ENCODE results near the gene MEN1.

MEN1 gene

DNA sequence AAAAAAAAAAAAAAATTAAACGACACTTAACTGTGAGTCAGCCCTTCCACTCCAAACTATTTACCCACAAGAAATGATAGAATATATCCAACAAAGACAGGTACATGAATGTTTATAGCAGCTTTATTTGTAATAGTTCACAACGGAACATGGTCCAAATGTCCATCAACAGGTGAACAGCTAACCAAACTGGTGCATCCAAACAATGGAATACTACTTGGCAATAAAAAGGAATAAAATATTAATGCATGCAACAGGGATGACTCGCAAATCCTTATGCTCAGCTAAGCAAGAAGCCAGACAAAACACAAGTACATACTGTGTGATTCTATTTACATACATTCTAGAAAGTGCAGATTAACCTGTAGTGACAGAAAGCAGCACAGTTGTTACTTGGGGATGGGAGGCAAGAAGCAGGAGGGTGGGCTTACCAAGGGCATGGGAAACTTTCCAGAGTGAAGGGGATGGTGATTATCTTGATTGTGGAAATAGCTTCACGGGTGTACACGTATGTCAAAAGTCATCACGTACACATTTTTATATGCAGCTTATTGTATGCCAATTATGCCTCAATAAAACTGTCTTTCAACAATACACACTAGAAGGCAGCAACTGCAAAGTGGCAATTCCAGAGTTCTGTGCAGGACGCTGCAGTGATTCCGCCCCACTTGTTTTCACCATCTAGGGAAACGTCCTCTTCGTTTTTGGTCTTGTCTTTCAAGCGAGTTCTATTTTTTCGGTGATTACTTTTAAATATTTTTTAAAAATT lies 25.4 kb downstream of the MEN1 start:
- DNase-seq (ENCODE audit: low spot score): no peak

DNA sequence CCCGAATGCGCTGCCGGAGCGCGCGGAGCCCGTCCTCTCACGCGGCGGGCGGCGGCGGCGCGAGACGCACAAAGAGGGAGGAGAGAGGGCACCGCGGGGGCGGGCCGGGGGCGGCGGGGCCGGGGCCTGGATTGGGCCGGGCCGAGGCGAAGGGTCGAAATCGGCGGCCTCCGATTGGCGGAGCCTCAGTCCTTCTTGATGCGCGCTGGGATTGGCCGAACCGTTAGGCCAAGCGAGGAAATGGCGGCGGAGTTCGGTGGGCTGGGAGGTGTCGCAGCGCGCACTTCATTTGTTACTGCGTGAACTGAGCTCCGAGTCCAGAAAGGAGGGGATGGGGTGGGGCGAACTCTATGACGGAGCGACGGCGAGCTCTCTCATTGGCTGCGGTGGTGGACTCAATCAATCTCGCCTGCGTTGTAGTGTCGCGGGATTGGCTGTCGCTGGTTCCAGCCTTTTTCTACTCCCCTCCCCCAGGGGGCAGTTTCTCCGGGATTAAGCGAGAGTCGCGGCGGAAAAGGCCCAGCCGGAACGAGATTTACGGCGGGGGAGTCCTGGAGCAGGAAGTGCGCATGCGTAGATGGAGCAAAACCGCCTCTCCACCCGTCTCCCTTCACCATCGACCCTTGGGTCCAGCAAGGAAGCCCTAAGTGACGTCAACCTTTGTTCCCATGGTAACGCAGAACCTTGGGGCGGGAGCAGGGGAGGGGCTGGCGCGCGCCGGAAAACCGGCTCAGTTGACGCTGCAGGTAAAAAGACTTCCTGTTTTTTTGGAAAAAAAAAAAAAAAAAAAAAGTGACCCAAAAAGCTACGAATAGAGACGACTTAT lies 31.7 kb downstream of the MEN1 start, which contains the start of gene SF1:
TSS of gene SF1 (minus strand) at position 70 of the 826 bp plus-strand sequence. CDS start 150 bp downstream, outside the sequence.
- DNase-seq (ENCODE audit: low spot score): peak; percentile 99

DNA sequence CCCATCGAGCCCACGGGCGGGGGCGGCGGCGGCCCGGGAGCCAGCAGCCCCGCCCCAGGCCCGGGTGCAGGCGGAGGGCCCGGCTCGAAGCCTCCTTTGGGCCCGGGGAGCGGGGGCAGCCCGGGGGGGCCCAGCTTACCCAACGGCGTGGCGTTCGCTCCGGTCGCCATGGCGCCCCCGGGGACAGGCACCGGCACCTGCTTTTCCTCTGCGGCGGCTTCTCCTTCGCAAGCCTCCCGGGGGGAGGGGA lies 32.2 kb downstream of the MEN1 start:
- no peak for DNase-seq (ENCODE audit: low spot score)

DNA sequence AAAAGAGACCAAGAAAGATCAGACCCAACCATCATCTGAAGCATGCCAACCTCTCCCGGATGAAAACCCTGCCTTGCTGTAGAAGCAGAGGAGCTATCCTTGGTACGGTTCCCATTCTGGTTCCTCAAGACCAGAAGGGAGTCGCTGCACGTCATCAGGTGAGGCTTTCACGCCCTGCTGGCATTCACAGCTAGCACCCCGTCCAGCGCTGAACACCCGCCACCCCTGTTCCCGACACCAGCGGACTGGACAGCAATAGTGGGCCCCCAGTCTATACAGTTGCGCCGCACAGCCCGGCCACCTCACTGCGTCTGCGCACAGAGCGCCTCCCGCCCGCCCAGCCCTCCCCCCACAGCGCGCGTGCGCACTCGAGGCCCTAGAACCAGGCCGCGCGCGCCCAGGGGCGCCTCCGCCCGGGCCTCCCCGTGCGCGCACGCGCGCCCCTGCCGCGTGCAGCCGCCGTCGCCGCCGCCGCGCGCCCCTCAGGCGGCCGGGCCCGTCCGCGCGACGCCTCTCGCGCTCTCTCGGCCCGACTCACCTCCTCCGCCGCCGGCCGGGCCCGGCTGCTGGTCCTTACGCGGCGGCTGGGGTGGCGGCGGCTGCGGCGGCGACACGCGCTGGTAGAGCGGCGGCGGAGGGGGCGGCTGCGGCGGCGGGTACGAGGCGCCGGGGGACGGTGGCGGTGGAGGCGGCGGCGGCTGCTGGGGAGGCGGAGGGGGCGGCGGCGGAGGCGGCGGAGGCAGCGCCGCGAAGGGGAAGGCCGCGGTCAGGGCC lies 32.7 kb downstream of the MEN1 start:
- peak; percentile 79 for DNase-seq (ENCODE audit: low spot score)

DNA sequence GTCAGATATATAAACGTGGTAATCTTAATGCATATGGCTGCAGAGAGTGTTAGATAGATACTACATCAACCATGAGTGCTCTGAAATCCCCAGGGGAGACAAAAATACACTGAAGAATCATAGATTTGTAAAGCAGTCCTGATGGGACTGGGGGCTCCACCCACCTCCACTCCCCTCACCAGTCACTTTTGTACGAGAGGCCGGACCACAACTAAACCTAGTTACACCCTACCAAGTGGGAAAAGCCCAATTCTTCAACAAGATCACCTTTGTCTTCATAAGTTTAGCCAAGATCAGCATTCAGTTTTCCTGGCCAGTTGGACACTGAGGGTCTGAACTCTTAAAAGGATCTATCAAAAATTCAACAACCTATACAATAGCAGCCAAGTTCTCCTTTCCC lies 33.5 kb downstream of the MEN1 start:
- no peak for DNase-seq (ENCODE audit: low spot score)

DNA sequence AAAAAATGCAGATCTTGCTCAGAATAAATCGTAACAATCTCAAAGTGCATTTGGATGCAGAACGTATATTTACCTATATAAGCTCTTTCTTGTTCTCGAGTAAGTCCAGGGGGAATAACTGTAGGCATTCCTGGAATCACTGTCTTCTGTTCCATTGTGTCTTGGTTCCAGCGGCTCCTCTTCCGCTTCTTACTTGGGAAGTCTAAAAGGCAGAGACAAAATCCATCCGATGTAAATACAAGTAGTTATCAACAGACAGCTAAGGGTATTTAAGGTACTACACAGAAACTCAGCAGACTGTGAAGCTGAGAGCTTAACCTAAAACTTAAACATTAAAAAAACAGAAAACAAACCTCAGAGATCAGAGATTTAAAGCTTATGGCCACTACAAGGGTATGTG lies 33.9 kb downstream of the MEN1 start:
- no peak for DNase-seq (ENCODE audit: low spot score)

DNA sequence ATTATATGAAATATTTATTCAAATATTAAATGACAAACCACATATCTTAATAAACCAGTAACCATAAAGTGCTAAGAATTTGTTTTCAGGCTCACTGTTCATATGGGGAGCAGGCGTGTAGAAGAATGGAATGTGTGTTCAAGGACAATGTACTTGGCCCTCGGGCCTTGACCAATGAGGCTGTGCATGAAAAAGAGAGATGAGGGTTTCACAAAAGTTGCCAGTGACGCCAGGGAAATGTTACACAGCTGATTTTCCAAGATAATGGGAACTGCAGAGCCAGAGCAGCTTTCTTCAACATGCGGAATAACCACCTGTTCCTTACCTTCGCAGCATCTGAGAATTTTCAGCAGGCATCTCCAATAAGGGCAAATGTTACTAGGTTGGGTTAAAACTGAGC lies 36.2 kb downstream of the MEN1 start:
- DNase-seq (ENCODE audit: low spot score): no peak

DNA sequence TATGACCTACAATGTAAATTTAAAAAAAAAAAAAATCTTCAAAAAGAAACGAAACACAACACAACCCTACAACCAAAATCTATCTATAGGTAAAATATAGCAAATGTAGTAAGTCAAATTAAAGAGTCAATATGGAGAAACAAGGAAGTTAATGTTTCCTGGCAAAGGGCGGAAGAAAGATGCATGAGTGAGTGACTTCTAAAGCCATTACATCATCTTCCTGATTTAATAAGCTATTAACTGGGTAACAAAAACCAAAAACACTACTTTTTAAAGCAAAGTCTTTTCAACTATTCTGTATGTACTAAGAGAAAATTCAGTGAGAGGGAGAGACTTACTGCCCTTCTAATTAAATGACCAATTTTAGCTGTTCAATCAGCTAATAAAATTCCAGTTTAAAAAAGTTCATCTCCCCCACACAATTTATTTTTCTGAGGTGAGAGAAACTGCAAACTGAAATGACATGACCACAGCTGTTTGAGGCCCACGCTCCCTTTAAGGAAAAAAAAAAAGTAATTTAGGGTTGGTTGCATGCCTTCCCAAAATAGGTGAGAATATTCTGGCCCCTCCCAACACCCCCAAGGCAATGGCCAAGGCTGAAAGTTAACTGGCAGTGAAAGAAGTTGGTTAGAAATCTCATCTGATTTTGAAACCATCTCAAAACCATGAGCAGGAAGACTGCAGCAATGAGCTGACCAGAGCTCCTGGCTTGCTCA lies 37.9 kb downstream of the MEN1 start:
- DNase-seq (ENCODE audit: low spot score): no peak

DNA sequence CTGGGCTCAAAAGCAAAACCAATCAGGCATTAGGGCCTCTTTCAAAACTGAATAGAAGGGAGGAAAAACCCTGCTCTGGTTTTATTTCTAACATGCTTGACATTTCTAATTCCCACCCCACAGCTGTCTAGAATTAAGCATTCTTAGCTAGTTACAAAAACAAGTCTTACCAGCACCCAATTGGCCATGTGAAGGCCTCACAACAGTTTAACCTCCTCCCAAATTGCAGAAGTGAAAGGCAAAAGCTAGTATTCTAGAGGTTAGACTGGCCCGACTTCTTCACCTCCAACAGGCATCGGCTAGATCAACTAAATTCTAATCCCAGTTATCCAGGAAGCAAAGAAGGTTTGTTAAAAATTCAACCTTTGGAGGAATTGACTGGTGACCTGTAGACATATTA lies 38.5 kb downstream of the MEN1 start:
- no peak for DNase-seq (ENCODE audit: low spot score)

DNA sequence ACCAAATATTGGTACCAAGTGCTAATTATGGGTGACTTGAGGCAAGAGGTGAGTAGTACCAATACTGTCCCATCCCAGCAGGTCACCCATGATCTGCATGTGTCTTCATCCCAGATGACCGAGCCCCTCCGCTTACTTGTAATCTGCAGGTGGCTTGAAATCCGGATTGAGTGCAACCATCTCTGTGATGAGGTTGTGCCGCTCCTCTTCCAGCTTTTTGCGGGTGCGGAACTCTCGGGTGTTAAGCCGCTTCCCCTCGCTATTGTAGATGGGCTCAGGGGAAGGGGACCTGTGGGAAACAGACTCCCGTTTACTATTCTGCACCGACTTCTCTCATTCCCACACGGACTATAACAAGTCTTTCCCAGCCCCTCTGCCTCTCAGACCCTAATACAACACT lies 40.2 kb downstream of the MEN1 start:
- no peak for DNase-seq (ENCODE audit: low spot score)

DNA sequence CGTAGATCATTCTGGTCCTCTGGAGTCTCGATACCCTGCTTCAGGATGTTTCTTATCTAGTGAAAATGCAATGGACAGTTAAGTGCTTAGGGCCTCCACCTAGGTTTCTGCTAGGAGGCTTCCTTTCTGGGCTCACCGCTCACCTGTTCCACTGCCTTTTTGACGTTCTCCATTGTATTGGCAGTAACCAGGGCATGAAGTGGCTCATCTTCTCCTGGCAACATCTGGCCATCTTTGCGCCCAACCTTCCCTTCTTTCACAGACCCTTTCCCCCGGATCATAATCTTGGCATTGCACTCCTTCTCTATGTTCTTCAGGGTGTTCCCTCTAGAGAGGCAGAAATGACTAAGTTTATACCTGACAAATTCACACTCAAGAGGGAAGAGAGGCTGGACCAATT lies 41.1 kb downstream of the MEN1 start:
- no peak for DNase-seq (ENCODE audit: low spot score)

DNA sequence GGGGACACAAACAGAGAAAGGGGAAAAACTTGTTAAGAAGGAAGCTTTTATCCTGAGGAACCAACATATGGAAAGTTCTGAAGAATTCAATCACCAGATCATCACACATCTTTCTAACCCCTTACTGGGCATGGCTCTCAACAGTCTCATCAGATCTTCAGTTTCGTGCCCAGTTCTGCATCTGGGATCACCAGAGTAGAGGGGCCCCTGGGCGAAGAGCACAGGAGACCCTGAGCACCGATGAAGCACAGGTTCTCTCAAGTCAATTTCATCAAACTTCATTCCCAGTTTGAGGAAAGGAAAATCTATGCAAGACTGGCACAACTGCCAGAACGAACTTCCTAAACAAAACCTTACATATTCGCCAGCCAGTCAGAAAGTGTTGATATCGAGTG lies 42.1 kb downstream of the MEN1 start:
- no peak for DNase-seq (ENCODE audit: low spot score)

DNA sequence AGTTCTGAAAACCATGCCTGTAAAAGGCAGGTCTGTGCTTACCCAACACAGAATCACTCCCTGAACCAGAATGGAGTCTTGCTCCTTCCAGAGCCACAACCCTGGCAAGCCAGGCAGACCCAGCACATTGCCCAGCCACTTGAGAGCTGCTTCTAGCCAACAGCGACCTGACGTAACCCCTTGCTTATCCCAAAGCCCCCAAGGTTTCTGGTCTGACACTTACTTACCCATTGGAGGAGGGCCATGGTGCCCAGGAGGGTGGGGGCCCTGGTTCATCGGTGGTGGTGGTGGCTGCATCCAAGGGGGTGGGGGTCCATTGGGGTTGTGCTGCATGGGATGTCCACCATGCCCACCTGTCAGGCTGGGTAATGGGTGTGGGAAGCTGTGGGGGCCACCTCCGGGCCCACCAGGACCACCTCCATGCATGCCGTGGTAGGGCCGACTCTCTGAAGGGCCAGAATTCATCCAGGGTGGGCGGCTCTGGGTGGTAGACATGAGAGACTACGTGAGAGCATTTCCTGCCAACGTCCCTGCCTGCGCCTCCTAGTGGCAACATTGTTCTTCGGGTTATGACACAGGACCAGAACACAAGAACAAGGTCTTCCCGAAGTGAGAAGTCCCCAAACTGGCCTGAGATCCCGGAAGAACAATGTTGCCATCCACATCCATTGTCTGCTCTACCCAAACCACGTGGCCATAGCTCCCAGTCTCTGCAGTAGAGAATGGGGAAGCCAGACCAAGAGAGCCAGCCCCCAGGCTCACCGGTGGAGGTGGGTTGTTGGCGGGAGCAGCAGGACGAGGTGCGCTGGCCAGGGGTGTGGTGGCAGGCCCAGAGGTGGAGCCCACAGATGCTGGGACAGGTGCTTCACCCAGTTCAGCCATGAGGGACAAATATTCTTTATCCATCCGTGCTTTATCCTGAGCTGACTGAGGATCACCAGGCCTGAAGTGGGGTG lies 42.7 kb downstream of the MEN1 start:
- DNase-seq (ENCODE audit: low spot score): peak; percentile 64

DNA sequence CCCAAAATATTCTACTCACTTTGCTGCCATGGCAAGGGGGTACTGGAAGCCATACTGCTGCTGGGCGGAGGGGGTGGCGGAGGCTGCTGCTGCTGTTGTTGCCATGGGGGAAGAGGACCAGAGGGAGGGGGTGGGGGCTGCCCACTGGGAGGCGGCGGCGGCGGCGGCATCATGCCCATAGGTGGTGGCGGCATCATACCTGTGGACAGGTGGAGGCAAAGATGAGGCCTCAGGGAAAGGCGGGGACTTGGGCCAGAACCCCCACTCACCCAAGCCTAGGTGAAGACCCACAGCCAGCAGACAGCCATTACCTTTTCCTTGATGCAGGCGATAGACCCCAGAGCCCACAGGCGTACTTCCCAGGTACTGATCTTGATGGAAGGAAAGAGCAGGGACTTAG lies 43.5 kb downstream of the MEN1 start:
- DNase-seq (ENCODE audit: low spot score): no peak

DNA sequence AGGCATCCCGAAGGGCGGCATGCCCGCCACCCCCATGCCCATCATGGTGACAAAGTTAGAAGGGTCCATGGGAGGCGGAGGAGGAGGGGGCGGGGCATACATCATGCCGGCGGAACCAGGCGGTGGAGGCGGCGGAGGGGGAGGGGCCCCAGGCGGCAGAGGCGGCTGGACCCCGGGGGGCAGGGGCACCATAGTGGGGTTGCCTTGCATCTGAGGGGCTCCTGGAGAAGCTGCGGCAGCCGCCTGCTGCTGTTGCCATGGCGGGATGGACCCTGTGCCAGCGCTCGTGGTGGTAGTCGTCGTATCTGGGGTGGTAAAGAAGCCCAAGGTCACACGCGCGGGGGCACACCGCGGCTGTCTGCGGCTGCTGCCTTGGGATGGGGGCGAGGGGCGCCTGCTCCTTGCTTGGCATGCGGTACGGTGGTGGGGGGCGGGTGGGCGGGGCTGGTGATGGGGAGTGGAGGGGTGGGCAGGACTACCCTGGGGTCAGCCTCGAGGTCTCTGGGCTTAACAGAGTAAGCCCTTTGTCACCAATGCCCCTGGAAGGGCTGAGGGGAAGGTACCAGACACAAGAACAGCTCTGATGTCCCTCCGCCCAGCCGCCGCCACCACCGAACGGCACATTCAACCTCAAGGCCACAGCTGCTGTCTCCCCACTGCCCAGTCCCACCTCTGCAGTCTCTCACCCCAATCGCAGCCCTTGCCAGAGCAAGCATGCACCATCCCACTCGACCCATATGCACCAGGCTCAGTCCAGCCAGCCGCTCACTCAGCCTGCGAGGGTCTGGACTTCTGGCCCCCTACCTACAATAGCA lies 44.3 kb downstream of the MEN1 start:
- no peak for DNase-seq (ENCODE audit: low spot score)

DNA sequence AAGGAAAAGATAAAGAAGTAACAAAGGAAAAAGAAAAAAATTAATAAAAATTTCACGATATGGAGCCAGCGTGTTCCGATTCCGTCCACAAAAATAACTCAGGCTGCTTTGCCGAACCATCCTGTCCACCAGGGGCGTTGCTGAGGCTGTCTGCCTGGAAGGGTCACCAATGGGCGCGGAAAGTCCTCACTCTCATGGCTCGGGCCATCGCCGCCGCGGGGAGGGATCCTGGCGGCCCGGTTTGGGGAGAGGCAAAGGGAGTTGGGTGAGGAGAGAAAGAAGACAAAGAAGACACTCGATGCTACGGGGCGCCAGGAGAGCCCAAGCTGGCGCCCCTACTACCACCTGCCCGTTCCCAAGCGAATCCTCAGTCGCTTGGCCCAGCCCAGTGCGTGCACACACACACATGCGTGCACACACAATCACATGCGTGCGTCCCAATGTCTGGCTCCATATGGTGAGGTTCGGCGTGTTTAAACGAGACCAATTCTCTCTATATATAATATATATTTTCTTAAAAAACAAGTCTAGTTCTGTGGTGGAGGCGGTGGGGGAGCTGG lies 45.0 kb downstream of the MEN1 start:
- no peak for DNase-seq (ENCODE audit: low spot score)

DNA sequence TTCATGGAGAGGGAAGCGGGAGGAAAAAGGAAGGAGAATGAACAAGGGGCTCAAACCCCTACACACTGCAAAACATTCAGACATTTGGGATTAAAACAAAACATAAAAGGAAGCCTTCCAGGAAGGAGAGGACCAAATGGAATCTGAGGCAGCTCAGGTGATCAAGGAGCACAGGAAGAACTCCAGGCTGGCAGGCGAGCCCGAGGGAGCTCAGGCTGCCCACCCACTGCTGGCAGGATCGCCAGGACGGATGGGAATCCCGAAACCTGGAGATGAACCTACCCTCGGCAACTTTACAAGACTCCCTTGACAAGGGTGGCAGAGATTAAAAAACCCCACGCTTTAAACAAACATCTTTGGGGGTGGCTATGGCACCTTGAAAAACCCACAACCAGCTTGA lies 45.6 kb downstream of the MEN1 start:
- DNase-seq (ENCODE audit: low spot score): no peak

DNA sequence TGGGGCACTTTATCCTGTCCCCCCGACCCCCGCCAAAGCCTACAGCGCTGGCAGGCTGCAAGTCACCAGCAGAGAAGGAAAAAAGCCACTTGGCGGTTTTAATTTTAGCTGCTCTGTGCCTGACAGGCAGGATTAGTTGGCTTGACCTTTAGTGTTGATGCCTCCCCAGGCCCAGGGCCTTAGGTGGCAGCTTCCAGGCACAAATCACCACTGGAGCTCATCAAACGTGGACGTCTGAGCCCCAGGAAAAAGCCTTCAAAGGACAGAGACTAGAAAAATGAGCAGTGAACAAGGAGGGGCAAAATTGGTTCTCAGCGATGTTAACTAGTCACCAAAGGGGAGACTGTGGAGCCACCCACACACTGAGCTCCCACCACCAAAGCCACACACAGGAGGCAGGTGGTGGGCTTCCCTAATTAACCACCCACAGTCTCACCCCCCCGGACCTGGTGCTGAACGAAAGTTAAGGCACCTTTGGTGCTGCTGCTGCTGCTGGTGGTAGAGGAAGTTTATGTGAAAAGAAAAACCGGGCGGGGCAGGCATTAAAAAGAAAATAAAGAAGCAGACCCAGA lies 46.2 kb downstream of the MEN1 start:
- DNase-seq (ENCODE audit: low spot score): no peak

DNA sequence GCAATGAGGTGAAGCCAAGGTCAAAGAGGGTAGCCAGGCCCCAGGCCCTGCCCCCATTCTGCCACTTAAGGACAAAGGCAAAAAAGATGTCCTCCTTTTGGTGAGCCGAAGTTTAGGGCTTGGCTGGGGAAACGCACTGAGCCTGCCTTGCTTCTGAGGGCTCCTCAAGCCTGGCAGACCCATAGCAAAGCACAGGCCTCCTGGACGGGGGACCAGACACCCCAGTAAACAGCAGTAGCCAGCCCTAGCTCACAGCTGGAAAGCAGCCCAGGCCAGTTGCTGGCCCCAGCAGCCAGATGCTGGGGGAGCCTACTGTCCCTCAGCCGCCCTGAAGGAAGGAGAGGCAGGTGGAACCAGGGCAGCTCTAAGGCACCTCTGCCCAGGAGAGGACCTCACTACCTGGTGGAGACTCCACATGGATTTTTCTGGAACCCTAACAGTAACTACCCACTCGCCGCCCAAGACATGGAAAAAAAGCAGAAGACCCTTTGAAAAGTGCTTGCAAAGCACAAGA lies 46.8 kb downstream of the MEN1 start:
- no peak for DNase-seq (ENCODE audit: low spot score)
